ENCODE measurements around the gene VAV3. TPM values are rescaled to one million over a fixed set of nuclear protein-coding genes. Genes with fewer than 3 reads are reported as not detected.
"Not testable (repeated sequence)": the region's sequence is repeated elsewhere in the genome, so short reads cannot be mapped to it uniquely, and the experiment has no call there.

The VAV3 gene
- total RNA-seq, 2 experiments from 2014 or later = 5.5 to 5.6 TPM

DNA sequence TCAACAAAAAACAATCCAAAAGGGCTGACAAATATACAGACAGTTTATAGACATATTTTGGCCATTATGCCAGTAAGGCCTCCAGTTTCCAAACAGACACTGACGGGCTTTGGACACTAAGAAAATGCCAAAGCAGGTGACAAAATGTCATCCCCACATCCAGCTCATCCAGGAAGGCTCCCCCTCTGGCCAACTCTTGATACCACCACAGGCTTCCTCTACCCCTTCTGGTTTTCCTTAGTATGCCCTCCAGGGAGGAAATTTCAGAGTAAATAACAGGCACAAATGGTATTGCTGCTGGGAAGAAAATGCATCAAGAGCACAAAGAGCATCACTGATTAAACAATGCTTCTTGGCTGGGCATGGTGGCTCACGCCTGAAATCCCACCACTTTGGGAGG lies 225.3 kb downstream of the VAV3 start:
- Histone ChIP-seq H3K4me3 (ENCODE audit: low read length) (no peak overlapping the region), H3K4me1 (ENCODE audit: insufficient read depth, low read length) (no peaks in the 10 kb centered on the region), H3K9me3 (ENCODE audit: control insufficient read depth in 1 of 2, insufficient read depth in 1 of 2, low read length in 2 of 2) (no peaks in the 10 kb centered on the region), H3K36me3 (ENCODE audit: insufficient read depth, low read length) (no peaks in the 10 kb centered on the region), H3K27ac (ENCODE audit: low read depth in 1 of 2, low read length in 2 of 2) (no peak overlapping the region), H3K27me3 (ENCODE audit: control insufficient read depth in 1 of 2, insufficient read depth in 2 of 2, low read length in 2 of 2) (no peaks in the 10 kb centered on the region)
- ChIA-PET CTCF (no interaction called here), POLR2A (no interaction called here)
- intact Hi-C loops (cut with DNase I, micrococcal nuclease) = no loop called here
- TF ChIP-seq, protein P1, sequence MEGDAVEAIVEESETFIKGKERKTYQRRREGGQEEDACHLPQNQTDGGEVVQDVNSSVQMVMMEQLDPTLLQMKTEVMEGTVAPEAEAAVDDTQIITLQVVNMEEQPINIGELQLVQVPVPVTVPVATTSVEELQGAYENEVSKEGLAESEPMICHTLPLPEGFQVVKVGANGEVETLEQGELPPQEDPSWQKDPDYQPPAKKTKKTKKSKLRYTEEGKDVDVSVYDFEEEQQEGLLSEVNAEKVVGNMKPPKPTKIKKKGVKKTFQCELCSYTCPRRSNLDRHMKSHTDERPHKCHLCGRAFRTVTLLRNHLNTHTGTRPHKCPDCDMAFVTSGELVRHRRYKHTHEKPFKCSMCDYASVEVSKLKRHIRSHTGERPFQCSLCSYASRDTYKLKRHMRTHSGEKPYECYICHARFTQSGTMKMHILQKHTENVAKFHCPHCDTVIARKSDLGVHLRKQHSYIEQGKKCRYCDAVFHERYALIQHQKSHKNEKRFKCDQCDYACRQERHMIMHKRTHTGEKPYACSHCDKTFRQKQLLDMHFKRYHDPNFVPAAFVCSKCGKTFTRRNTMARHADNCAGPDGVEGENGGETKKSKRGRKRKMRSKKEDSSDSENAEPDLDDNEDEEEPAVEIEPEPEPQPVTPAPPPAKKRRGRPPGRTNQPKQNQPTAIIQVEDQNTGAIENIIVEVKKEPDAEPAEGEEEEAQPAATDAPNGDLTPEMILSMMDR (IDR thresholded peaks at IDR 0.05) = no peak
- Mint-ChIP-seq H3K4me1 (ENCODE audit: low read depth) (no peaks in the 10 kb centered on the region), H3K27me3 (no peaks in the 10 kb centered on the region), H3K36me3 (ENCODE audit: low read depth) (peaks cover 14% of the 10 kb centered on the region), H3K9me3 (peaks cover 2% of the 10 kb centered on the region), H3K27ac (no peak overlapping the region), H3K4me3 (no peak overlapping the region)
- no peak for ATAC-seq (ENCODE audit: poor library complexity)
- DNase-seq = no peak

GRCh38 chr1:107739201-107739600 lies 225.8 kb downstream of the VAV3 start:
- ATAC-seq (ENCODE audit: poor library complexity) = no peak
- H3K4me1 ChIP-seq (ENCODE audit: insufficient read depth, low read length) = no peaks in the 10 kb centered on the region

DNA sequence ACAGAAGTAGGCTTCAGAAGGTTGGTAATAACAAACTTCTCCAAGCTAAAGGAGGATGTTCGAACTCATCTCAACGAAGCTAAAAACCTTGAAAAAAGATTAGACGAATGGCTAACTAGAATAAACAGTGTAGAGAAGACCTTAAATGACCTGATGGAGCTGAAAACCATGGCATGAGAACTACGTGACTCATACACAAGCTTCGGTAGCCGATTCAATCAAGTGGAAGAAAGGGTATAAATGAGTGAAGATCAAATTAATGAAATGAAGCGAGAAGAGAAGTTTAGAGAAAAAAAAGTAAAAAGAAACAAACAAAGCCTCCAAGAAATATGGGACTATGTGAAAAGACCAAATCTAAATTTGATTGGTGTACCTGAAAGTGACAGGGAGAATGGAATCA lies 231.6 kb downstream of the VAV3 start:
- H3K4me1 Mint-ChIP-seq (ENCODE audit: low read depth); CTCF ChIA-PET; POLR2A ChIA-PET; H3K27ac Mint-ChIP-seq; H3K4me1 ChIP-seq (ENCODE audit: insufficient read depth, low read length); H3K27ac ChIP-seq (ENCODE audit: low read depth in 1 of 2, low read length in 2 of 2); H3K9me3 ChIP-seq (ENCODE audit: control insufficient read depth in 1 of 2, insufficient read depth in 1 of 2, low read length in 2 of 2); H3K4me3 ChIP-seq (ENCODE audit: low read length); H3K9me3 Mint-ChIP-seq; H3K27me3 ChIP-seq (ENCODE audit: control insufficient read depth in 1 of 2, insufficient read depth in 2 of 2, low read length in 2 of 2); H3K27me3 Mint-ChIP-seq; intact Hi-C loops (cut with DNase I, micrococcal nuclease); H3K4me3 Mint-ChIP-seq; DNase-seq; ATAC-seq (ENCODE audit: poor library complexity); H3K36me3 ChIP-seq (ENCODE audit: insufficient read depth, low read length): not testable (repeated sequence)
- H3K36me3 Mint-ChIP-seq (ENCODE audit: low read depth) = peaks cover 11% of the 10 kb centered on the region

More at GRCh38 chr1:107739201-107739600, 225.8 kb downstream of the VAV3 start:
- no peaks in the 10 kb centered on the region for H3K27me3 Mint-ChIP-seq
- peaks cover 16% of the 10 kb centered on the region for H3K36me3 Mint-ChIP-seq (ENCODE audit: low read depth)
- peaks cover 3% of the 10 kb centered on the region for H3K9me3 Mint-ChIP-seq
- TF ChIP-seq, protein P1 (IDR thresholded peaks at IDR 0.05) = no peak
- H3K4me3 Mint-ChIP-seq = no peak overlapping the region
- intact Hi-C loops (cut with DNase I, micrococcal nuclease) = no loop called here
- Histone ChIP-seq H3K36me3 (ENCODE audit: insufficient read depth, low read length) (no peaks in the 10 kb centered on the region), H3K27ac (ENCODE audit: low read depth in 1 of 2, low read length in 2 of 2) (no peak overlapping the region), H3K9me3 (ENCODE audit: control insufficient read depth in 1 of 2, insufficient read depth in 1 of 2, low read length in 2 of 2) (no peaks in the 10 kb centered on the region), H3K27me3 (ENCODE audit: control insufficient read depth in 1 of 2, insufficient read depth in 2 of 2, low read length in 2 of 2) (no peaks in the 10 kb centered on the region), H3K4me3 (ENCODE audit: low read length) (no peak overlapping the region)
- ChIA-PET CTCF (no interaction called here), POLR2A (interaction anchor here (0.7 kb wide), 1 partner anchor 11 kb away, joined by 3 read pairs; no protein-coding TSS in a partner anchor)
- DNase-seq = no peak
- H3K27ac Mint-ChIP-seq = no peak overlapping the region
- no peaks in the 10 kb centered on the region for H3K4me1 Mint-ChIP-seq (ENCODE audit: low read depth)

- TF ChIP-seq, protein P1 (IDR thresholded peaks at IDR 0.05) = no peak
- Mint-ChIP-seq H3K9me3 (no peaks in the 10 kb centered on the region), H3K27me3 (no peaks in the 10 kb centered on the region), H3K36me3 (ENCODE audit: low read depth) (no peaks in the 10 kb centered on the region), H3K27ac (no peak overlapping the region), H3K4me3 (no peak overlapping the region), H3K4me1 (ENCODE audit: low read depth) (no peaks in the 10 kb centered on the region)
- DNase-seq (no peak), ATAC-seq (ENCODE audit: poor library complexity) (no peak)
- no peak overlapping the region for H3K4me3 ChIP-seq (ENCODE audit: low read length)
- no peaks in the 10 kb centered on the region for H3K27me3 ChIP-seq (ENCODE audit: control insufficient read depth in 1 of 2, insufficient read depth in 2 of 2, low read length in 2 of 2)
- no peaks in the 10 kb centered on the region for H3K9me3 ChIP-seq (ENCODE audit: control insufficient read depth in 1 of 2, insufficient read depth in 1 of 2, low read length in 2 of 2)
- intact Hi-C loops (cut with DNase I, micrococcal nuclease) = no loop called here
- H3K36me3 ChIP-seq (ENCODE audit: insufficient read depth, low read length) = no peaks in the 10 kb centered on the region
- H3K27ac ChIP-seq (ENCODE audit: low read depth in 1 of 2, low read length in 2 of 2) = no peak overlapping the region
- ChIA-PET CTCF (no interaction called here), POLR2A (no interaction called here)
- no peaks in the 10 kb centered on the region for H3K4me1 ChIP-seq (ENCODE audit: insufficient read depth, low read length)
Observed at GRCh38 chr1:107727866-107728265, 237.1 kb downstream of the VAV3 start.

All from CD4-positive, alpha-beta T cell (primary cell).